Liver (tissue), 9 donors: ENCODE results near the gene DPY19L2. TPM values are rescaled to one million over a fixed set of nuclear protein-coding genes. Genes with fewer than 3 reads are reported as not detected.
"Not testable (repeated sequence)": the region's sequence is repeated elsewhere in the genome, so short reads cannot be mapped to it uniquely, and the experiment has no call there.

Experiments
- DNase-seq: peaks from one replicate; pipeline ENCODE4 v3.0.0-alpha.2; 2017; ENCODE audit warnings: low spot score
- H3K27ac ChIP-seq, 2 donors: one replicate each; pipeline ENCODE4 v1.7.0; 2013; ENCODE audit warnings: inconsistent platforms in 2 of 2, low read length in 2 of 2, control low read depth in 1 of 2, low read depth in 1 of 2, mild to moderate bottlenecking in 1 of 2
- H3K27me3 ChIP-seq, 4 donors: one replicate each; pipeline versions ENCODE4 v1.6.1 to v1.7.0; 2013; ENCODE audit warnings: low read length in 3 of 4, inconsistent platforms in 1 of 4, mild to moderate bottlenecking in 1 of 4, moderate library complexity in 1 of 4; ENCODE audit not compliant: control insufficient read depth in 4 of 4, insufficient read depth in 4 of 4
- H3K36me3 ChIP-seq, 4 donors: one replicate each; pipeline versions ENCODE4 v1.6.1 to v1.7.0; 2013; ENCODE audit warnings: low read length in 3 of 4, mild to moderate bottlenecking in 3 of 4, low read depth in 1 of 4, moderate library complexity in 1 of 4; ENCODE audit not compliant: control insufficient read depth in 4 of 4, insufficient read depth in 3 of 4
- H3K4me1 ChIP-seq, 4 donors: one replicate each; pipeline versions ENCODE4 v1.6.1 to v1.7.0; 2013; ENCODE audit warnings: low read length in 3 of 4, mild to moderate bottlenecking in 3 of 4, moderate library complexity in 1 of 4; ENCODE audit not compliant: control insufficient read depth in 4 of 4, insufficient read depth in 4 of 4
- H3K4me3 ChIP-seq, 3 donors: one replicate each; pipeline versions ENCODE4 v1.6.1 to v1.7.0; 2013; ENCODE audit warnings: low read length in 3 of 3, control low read depth in 1 of 3, low read depth in 1 of 3, mild to moderate bottlenecking in 1 of 3
- H3K9ac ChIP-seq, 2 donors: one replicate each; pipeline ENCODE4 v1.7.0; 2013; ENCODE audit warnings: low read length in 2 of 2, mild to moderate bottlenecking in 2 of 2, moderate library complexity in 2 of 2, control low read depth in 1 of 2, low read depth in 1 of 2
- H3K9me3 ChIP-seq, 4 donors: one replicate each; pipeline versions ENCODE4 v1.6.1 to v1.7.0; 2013; ENCODE audit warnings: low read length in 3 of 4; ENCODE audit not compliant: control insufficient read depth in 4 of 4
- ATF3 ChIP-seq: IDR thresholded peaks from 2 replicates; pipeline ENCODE4 v1.6.1; 2016; ENCODE audit warnings: antibody characterized with exemption
- FOXA1 ChIP-seq: IDR thresholded peaks from 2 replicates; pipeline ENCODE4 v1.6.1; 2016; ENCODE audit warnings: antibody characterized with exemption
- FOXA2 ChIP-seq: IDR thresholded peaks from 2 replicates; pipeline ENCODE4 v1.6.1; 2016; ENCODE audit warnings: antibody characterized with exemption
- GABPA ChIP-seq, 2 donors: IDR thresholded peaks in 1 of 2; conservative IDR thresholded peaks in 1 of 2; 2 replicates each; pipeline ENCODE4 v1.6.1; 2016; ENCODE audit warnings: antibody characterized with exemption in 2 of 2, mild to moderate bottlenecking in 1 of 2, moderate library complexity in 1 of 2
- HNF4A ChIP-seq, 2 donors: conservative IDR thresholded peaks; 2 replicates each; pipeline ENCODE4 v1.6.1; 2016; ENCODE audit warnings: antibody characterized with exemption in 2 of 2, mild to moderate bottlenecking in 2 of 2
- JUND ChIP-seq, 2 donors: IDR thresholded peaks; 2 replicates each; pipeline ENCODE4 v1.6.1; 2016; ENCODE audit warnings: antibody characterized with exemption in 2 of 2
- MAX ChIP-seq: IDR thresholded peaks from 2 replicates; pipeline ENCODE4 v1.6.1; 2016; ENCODE audit warnings: antibody characterized with exemption
- NR2F2 ChIP-seq: IDR thresholded peaks from 2 replicates; pipeline ENCODE4 v1.6.1; 2016; ENCODE audit warnings: antibody characterized with exemption
- TAF1 ChIP-seq: conservative IDR thresholded peaks from 2 replicates; pipeline ENCODE4 v1.6.1; 2016; ENCODE audit warnings: antibody characterized with exemption, mild to moderate bottlenecking
- WGBS: extraction: QIAGEN DNeasy Blood & Tissue Kit; methylation state at CpG from one replicate; pipeline ENCODE4 v1.1.7; 2013; 5-methylcytosine and 5-hydroxymethylcytosine counted together
- polyA plus RNA-seq, 2 donors: library from polyadenylated mRNA; stranded (reverse) in 1 of 2; unstranded in 1 of 2; fragments of 200-250 nt in 1 of 2; fragments of >200 nt in 1 of 2; fragmentation: Nextera tagmentation in 1 of 2; extraction: Ambion mirVana in 1 of 2; gene quantifications; one replicate each; pipeline versions ENCODE4 v1.2.1 to v1.2.3, GENCODE V29; 2013 to 2015
- total RNA-seq, 2 donors: library from RNA; depleted of rRNA; stranded (reverse); fragments of >200 nt; gene quantifications; one replicate each; pipeline ENCODE4 v1.2.3, GENCODE V29; 2014
- TF ChIP-seq, protein P1 (sequence below): IDR thresholded peaks from 2 replicates; pipeline ENCODE4 v1.6.1; 2016; ENCODE audit warnings: antibody characterized with exemption
- donor health status: healthy.
- donor health status: healthy.
- donor health status: healthy.
- donor health status: healthy.
- donor health status: healthy.

The DPY19L2 gene
- 1 to 10 TPM in 1 of 2 donors, under 1 TPM in 1; 0.42 to 2.8 TPM for total RNA-seq
- polyA plus RNA-seq = under 1 TPM; 0.13 to 0.22 TPM

DNA sequence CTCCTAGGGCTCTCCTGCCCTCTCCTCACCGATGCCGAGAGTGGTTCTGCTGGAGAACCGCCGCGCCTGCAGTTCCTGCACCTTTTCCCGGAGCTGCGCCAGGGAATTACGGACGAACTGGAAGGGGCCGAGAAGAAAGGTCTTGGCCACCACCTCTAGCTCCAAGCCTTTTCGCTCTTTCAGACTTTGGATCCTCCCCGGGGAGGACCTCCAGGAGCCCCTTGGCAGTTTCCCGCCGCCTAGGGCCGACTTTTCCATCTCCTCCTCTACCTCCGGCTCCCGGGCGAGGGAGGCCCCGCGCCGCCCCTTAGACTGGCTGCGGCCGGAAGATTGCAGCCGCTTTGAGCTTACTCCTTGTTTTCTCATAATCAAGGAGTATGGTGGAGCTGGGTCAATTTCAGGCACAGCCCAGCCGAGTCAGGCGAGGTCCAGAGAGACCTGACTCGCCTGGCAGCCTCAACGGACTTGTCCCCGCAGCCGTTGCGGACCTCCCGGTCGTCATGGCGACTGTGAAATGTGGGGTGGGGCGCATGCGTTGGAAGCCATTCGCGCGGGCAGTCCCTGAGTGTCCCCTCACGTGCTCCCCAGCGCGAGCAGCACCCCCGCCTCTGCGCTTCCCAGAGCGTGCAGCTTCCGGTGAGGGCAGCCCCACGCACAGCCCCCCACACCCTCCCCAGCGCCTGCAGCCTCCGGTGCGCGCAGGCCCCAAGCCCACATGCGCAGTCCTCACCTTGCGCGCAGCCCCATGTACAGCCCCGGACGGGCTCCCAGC lies at the start of gene DPY19L2:
TSS of gene DPY19L2 (minus strand) at position 466 of the 772 bp plus-strand sequence. CDS start at position 366, 100 bp downstream.
- DNase-seq = peak; percentile 50
- H3K4me3 ChIP-seq = peak within 1 kb of the TSS; percentile 50 to 69 (median 64)
- H3K9me3 ChIP-seq = no peaks in the 10 kb centered on the region
- no peaks in the 10 kb centered on the region for H3K27me3 ChIP-seq
- no peaks in the 10 kb centered on the region for H3K36me3 ChIP-seq
- TF ChIP-seq FOXA1 (no peak), GABPA (IDR thresholded peaks at IDR 0.05 in 1 of 2, conservative IDR thresholded peaks at IDR 0.05 in 1 of 2) (no peak), NR2F2 (no peak), JUND (IDR thresholded peaks at IDR 0.05) (no peak), ATF3 (no peak), TAF1 (no peak), MAX (no peak), HNF4A (conservative IDR thresholded peaks at IDR 0.05) (no peak), FOXA2 (no peak)
- TF ChIP-seq, protein P1, sequence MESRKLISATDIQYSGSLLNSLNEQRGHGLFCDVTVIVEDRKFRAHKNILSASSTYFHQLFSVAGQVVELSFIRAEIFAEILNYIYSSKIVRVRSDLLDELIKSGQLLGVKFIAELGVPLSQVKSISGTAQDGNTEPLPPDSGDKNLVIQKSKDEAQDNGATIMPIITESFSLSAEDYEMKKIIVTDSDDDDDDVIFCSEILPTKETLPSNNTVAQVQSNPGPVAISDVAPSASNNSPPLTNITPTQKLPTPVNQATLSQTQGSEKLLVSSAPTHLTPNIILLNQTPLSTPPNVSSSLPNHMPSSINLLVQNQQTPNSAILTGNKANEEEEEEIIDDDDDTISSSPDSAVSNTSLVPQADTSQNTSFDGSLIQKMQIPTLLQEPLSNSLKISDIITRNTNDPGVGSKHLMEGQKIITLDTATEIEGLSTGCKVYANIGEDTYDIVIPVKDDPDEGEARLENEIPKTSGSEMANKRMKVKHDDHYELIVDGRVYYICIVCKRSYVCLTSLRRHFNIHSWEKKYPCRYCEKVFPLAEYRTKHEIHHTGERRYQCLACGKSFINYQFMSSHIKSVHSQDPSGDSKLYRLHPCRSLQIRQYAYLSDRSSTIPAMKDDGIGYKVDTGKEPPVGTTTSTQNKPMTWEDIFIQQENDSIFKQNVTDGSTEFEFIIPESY = no peak
- 2% methylated on average over 56 of the region's 56 CpGs for WGBS
- H3K27ac ChIP-seq = no peak within 1 kb of the TSS
- peaks cover 0 to 14% (median 9%) of the 10 kb centered on the region in 4 donors for H3K4me1 ChIP-seq
- no peak within 1 kb of the TSS for H3K9ac ChIP-seq

GRCh38 chr12:63716891-63717290 lies 48.6 kb upstream of the DPY19L2 start:
- not testable (repeated sequence) for H3K27me3 ChIP-seq, H3K4me1 ChIP-seq, H3K9ac ChIP-seq, DNase-seq, H3K36me3 ChIP-seq, H3K9me3 ChIP-seq, H3K4me3 ChIP-seq, H3K27ac ChIP-seq
- 82% methylated on average over 4 of the region's 4 CpGs for WGBS

DNA sequence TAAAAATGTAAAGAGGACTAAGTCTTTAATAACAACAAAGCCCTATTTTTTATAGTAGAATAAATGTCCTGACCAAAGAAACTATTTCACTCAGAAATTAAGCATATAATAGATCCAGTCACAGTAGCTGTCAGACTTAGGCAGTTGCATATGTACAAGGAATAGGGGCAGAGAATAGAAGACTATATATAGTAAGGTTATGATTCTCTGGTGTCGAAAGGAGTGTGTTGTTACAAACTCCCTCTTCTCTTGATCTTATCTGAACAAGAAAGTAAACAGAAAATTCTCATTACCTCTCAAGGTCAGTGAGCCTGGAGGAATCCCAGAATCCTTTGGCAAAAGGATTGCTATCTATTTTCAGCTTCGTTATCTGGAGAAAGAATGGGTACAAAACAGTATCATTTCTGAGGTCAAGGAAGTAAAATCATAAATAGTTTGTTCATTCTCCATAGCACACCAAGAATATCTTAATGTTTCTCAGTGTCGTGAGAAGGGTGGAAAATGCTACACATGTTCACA lies 46.9 kb upstream of the DPY19L2 start:
- 61% methylated on average over 3 of the region's 3 CpGs for WGBS

DNA sequence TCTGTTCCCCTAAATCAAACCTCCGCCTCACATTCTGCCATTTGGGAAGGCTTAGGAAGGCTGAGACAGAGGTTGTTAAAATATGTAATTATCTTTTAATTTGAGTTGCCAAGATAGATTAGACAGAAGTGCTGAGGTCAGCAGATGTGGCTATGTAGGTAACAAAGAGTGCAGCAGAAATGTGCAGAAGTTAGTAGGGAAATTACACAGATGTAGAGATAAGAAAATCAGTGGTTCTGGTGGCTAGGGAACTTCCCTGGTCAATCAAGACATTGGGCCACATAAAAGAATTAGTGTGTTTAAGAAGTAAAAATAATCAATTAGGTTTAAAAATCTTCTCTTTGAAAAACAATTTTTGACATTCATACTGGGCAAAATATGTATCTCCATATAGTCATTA lies 46.1 kb upstream of the DPY19L2 start:
- H3K4me1 ChIP-seq, H3K9ac ChIP-seq, H3K27me3 ChIP-seq, H3K27ac ChIP-seq, H3K36me3 ChIP-seq, H3K9me3 ChIP-seq, DNase-seq, H3K4me3 ChIP-seq: not testable (repeated sequence)
- 89% methylated on average over 1 of the region's 1 CpG for WGBS

More for the DNA sequence above, 46.9 kb upstream of the DPY19L2 start:
- not testable (repeated sequence) for H3K36me3 ChIP-seq, H3K4me1 ChIP-seq, H3K9me3 ChIP-seq, H3K9ac ChIP-seq, H3K4me3 ChIP-seq, DNase-seq, H3K27me3 ChIP-seq, H3K27ac ChIP-seq

- H3K4me3 ChIP-seq, H3K27ac ChIP-seq, DNase-seq, H3K4me1 ChIP-seq, H3K36me3 ChIP-seq, H3K27me3 ChIP-seq, H3K9ac ChIP-seq, H3K9me3 ChIP-seq: not testable (repeated sequence)
- WGBS = 73% methylated on average over 2 of the region's 2 CpGs
Measured at GRCh38 chr12:63713681-63714075, 45.4 kb upstream of the DPY19L2 start.

GRCh38 chr12:63712979-63713680 lies 44.8 kb upstream of the DPY19L2 start:
- not testable (repeated sequence) for H3K36me3 ChIP-seq, H3K9me3 ChIP-seq, H3K9ac ChIP-seq, H3K4me3 ChIP-seq, H3K27me3 ChIP-seq, H3K27ac ChIP-seq, DNase-seq, H3K4me1 ChIP-seq
- 75% methylated on average over 1 of the region's 1 CpG for WGBS
